Measurements from ENCODE around the gene RFLNA. TPM values are rescaled to one million over a fixed set of nuclear protein-coding genes. Genes with fewer than 3 reads are reported as not detected.
"Not testable (repeated sequence)": the region's sequence is repeated elsewhere in the genome, so short reads cannot be mapped to it uniquely, and the experiment has no call there.

The RFLNA gene
- total RNA-seq, 1 experiment from 2014 or later, result 10.6 TPM

DNA sequence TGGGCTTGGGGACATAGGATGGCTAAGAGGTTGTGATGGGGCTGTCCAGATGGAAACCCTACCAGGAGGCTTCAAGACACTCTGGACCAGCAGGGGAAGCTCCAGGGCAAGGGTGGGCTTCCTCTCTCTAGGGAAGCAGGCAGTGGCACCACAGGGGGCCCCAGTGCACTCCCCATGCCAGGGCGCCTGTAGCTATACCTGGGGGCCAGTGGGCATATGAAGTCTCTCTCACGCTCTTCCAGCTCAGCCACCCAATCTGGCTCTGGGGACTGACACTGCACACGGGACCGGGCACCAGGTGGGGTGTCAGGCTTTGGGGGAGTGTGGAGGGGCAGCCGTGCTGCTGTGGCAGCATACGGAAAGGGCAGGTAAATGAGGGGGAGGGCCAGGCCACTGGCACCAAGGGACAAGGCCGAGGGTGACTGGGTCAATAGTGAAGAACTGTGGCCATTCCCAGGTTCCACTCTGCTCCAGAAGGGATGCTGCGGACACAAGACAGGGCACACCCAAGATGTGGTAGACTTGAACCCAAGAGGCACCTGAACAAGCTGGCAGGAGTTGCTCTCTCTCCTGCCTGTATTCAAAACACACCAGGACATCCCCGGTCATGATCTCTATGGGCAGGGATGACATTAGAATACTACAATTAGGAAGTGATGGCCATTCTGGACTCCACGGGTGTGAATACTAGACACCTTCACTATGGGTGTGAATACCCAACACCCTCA is 27.5 kb downstream of the RFLNA start:
- Histone ChIP-seq H2AFZ (ENCODE audit: low read length) (no peak overlapping the region), H4K8ac (replicated peaks; ENCODE audit: insufficient read length, low read depth, low read length) (no peak overlapping the region), H3K27ac (ENCODE audit: insufficient read length, low read depth, low read length) (no peak overlapping the region), H2AK5ac (ENCODE audit: insufficient read length, low read length) (no peak overlapping the region), H2BK12ac (ENCODE audit: insufficient read length, low read depth, low read length) (no peak overlapping the region), H3K9me3 (ENCODE audit: control insufficient read depth, low read depth, low read length) (peaks cover 17% of the 10 kb centered on the region), H3K23me2 (ENCODE audit: insufficient read length, low read depth, low read length, poor library complexity, severe bottlenecking) (no peaks in the 10 kb centered on the region), H4K5ac (ENCODE audit: insufficient read length, low read depth, low read length) (no peak overlapping the region), H3K18ac (ENCODE audit: insufficient read length, low read depth, low read length) (no peak overlapping the region), H3K79me2 (ENCODE audit: insufficient read depth, low read length) (no peaks in the 10 kb centered on the region), H3K4me1 (ENCODE audit: insufficient read depth, low read length) (peaks cover 3% of the 10 kb centered on the region; the same call in 1 of the 2 replicates), H2BK15ac (ENCODE audit: low read depth, low read length) (no peak overlapping the region), H2BK5ac (ENCODE audit: insufficient read length, low read length) (no peak overlapping the region), H3K79me1 (ENCODE audit: insufficient read depth, low read depth, low read length, poor library complexity, severe bottlenecking) (no peaks in the 10 kb centered on the region), H3K23ac (ENCODE audit: insufficient read length, low read depth, low read length) (no peak overlapping the region), H2BK120ac (ENCODE audit: low read depth, low read length, poor library complexity, severe bottlenecking) (no peak overlapping the region), H2BK20ac (ENCODE audit: low read depth, low read length, poor library complexity, severe bottlenecking) (no peak overlapping the region), H3K56ac (ENCODE audit: insufficient read length, low read depth, low read length) (no peak overlapping the region), H3K4me2 (ENCODE audit: insufficient read depth, insufficient read length, low read length) (no peak overlapping the region), H3T11ph (ENCODE audit: low read length) (no peak overlapping the region), H3K9ac (ENCODE audit: extremely low read depth, insufficient read length, low read length) (no peak overlapping the region), H4K20me1 (ENCODE audit: control insufficient read depth, insufficient read depth, insufficient read length) (no peaks in the 10 kb centered on the region), H3K4ac (ENCODE audit: low read depth, low read length) (no peak overlapping the region), H4K91ac (ENCODE audit: insufficient read length, low read depth, low read length) (no peak overlapping the region), H3K27me3 (ENCODE audit: insufficient read depth, low read length) (no peaks in the 10 kb centered on the region), H3K14ac (ENCODE audit: insufficient read depth, low read length) (no peak overlapping the region)
- no peak overlapping the region for H3K4me3 Mint-ChIP-seq
- peaks cover 23 to 41% (median 26%) of the 10 kb centered on the region in 3 experiments for H3K36me3 Mint-ChIP-seq (ENCODE audit: insufficient read depth in 1 of 3, low read depth in 3 of 3)
- TF ChIP-seq, protein P1, sequence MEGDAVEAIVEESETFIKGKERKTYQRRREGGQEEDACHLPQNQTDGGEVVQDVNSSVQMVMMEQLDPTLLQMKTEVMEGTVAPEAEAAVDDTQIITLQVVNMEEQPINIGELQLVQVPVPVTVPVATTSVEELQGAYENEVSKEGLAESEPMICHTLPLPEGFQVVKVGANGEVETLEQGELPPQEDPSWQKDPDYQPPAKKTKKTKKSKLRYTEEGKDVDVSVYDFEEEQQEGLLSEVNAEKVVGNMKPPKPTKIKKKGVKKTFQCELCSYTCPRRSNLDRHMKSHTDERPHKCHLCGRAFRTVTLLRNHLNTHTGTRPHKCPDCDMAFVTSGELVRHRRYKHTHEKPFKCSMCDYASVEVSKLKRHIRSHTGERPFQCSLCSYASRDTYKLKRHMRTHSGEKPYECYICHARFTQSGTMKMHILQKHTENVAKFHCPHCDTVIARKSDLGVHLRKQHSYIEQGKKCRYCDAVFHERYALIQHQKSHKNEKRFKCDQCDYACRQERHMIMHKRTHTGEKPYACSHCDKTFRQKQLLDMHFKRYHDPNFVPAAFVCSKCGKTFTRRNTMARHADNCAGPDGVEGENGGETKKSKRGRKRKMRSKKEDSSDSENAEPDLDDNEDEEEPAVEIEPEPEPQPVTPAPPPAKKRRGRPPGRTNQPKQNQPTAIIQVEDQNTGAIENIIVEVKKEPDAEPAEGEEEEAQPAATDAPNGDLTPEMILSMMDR (conservative IDR thresholded peaks at IDR 0.05), result no peak
- no peak overlapping the region; a peak in 1 of 7 replicates for H3K27ac Mint-ChIP-seq
- no CpG with 5 or more reads among the region's 10 CpGs for WGBS (ENCODE audit: extremely low coverage, insufficient read length, low lambda C conversion rate)
- DNase-seq, result no peak
- peaks cover 19% of the 10 kb centered on the region for H3K27me3 Mint-ChIP-seq (ENCODE audit: low read depth)
- H3K9me3 Mint-ChIP-seq, result peaks cover 15 to 19% of the 10 kb centered on the region in 2 experiments
- H3K4me1 Mint-ChIP-seq, result peaks cover 22% of the 10 kb centered on the region in 2 experiments

DNA sequence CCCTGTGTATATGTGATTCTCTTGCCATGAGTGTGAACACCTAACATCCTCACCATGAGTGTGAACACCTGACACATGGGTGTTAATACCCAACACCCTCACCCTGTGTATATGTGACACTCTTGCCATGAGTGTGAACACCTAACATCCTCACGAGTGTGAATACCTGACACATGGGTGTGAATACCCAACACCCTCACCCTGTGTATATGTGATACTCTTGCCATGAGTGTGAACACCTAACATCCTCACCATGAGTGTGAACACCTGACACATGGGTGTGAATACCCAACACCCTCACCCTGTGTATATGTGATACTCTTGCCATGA is 28.1 kb downstream of the RFLNA start:
- H3K4me1 ChIP-seq (ENCODE audit: insufficient read depth, low read length); H3K9ac ChIP-seq (ENCODE audit: extremely low read depth, insufficient read length, low read length); H3K27ac Mint-ChIP-seq; H4K20me1 ChIP-seq (ENCODE audit: control insufficient read depth, insufficient read depth, insufficient read length); H3K23me2 ChIP-seq (ENCODE audit: insufficient read length, low read depth, low read length, poor library complexity, severe bottlenecking); H3K4me3 Mint-ChIP-seq; H2AK5ac ChIP-seq (ENCODE audit: insufficient read length, low read length); H4K91ac ChIP-seq (ENCODE audit: insufficient read length, low read depth, low read length); H3K27ac ChIP-seq (ENCODE audit: insufficient read length, low read depth, low read length); H3K79me1 ChIP-seq (ENCODE audit: insufficient read depth, low read depth, low read length, poor library complexity, severe bottlenecking); H4K5ac ChIP-seq (ENCODE audit: insufficient read length, low read depth, low read length); H3K18ac ChIP-seq (ENCODE audit: insufficient read length, low read depth, low read length); H3K27me3 ChIP-seq (ENCODE audit: insufficient read depth, low read length); H2BK12ac ChIP-seq (ENCODE audit: insufficient read length, low read depth, low read length); H4K8ac ChIP-seq (replicated peaks; ENCODE audit: insufficient read length, low read depth, low read length); H2BK120ac ChIP-seq (ENCODE audit: low read depth, low read length, poor library complexity, severe bottlenecking); H2BK5ac ChIP-seq (ENCODE audit: insufficient read length, low read length); H3K14ac ChIP-seq (ENCODE audit: insufficient read depth, low read length); H2BK20ac ChIP-seq (ENCODE audit: low read depth, low read length, poor library complexity, severe bottlenecking); H2AFZ ChIP-seq (ENCODE audit: low read length); H3K79me2 ChIP-seq (ENCODE audit: insufficient read depth, low read length); H3K23ac ChIP-seq (ENCODE audit: insufficient read length, low read depth, low read length); H3K4me2 ChIP-seq (ENCODE audit: insufficient read depth, insufficient read length, low read length); H3K56ac ChIP-seq (ENCODE audit: insufficient read length, low read depth, low read length); H2BK15ac ChIP-seq (ENCODE audit: low read depth, low read length); H3K4ac ChIP-seq (ENCODE audit: low read depth, low read length); H3T11ph ChIP-seq (ENCODE audit: low read length); DNase-seq: not testable (repeated sequence)
- H3K27me3 Mint-ChIP-seq (ENCODE audit: low read depth), result peaks cover 18% of the 10 kb centered on the region
- H3K4me1 Mint-ChIP-seq, result peaks cover 17 to 22% of the 10 kb centered on the region in 2 experiments
- H3K9me3 Mint-ChIP-seq, result peaks cover 15 to 19% of the 10 kb centered on the region in 2 experiments
- H3K36me3 Mint-ChIP-seq (ENCODE audit: insufficient read depth in 1 of 3, low read depth in 3 of 3), result peaks cover 23 to 44% (median 26%) of the 10 kb centered on the region in 3 experiments
- H3K9me3 ChIP-seq (ENCODE audit: control insufficient read depth, low read depth, low read length), result peaks cover 17% of the 10 kb centered on the region
- WGBS (ENCODE audit: extremely low coverage, insufficient read length, low lambda C conversion rate), result no CpG with 5 or more reads among the region's 1 CpG
